ENCODE data around the gene SLC2A3.
"Not testable (repeated sequence)": the region's sequence is repeated elsewhere in the genome, so short reads cannot be mapped to it uniquely, and the experiment has no call there.

The SLC2A3 gene

GRCh38 chr12:7953912-7954311 lies 17.9 kb upstream of the SLC2A3 start:
- DNase-seq (ENCODE audit: low read depth in 2 of 2, low spot score in 1 of 2) = not testable (repeated sequence)

- no peak for DNase-seq (ENCODE audit: low read depth in 2 of 2, low spot score in 1 of 2)
Observed at GRCh38 chr12:7951671-7952070, 15.7 kb upstream of the SLC2A3 start.

- not testable (repeated sequence) for DNase-seq (ENCODE audit: low read depth in 2 of 2, low spot score in 1 of 2)
Observed at GRCh38 chr12:7950230-7950943, 14.4 kb upstream of the SLC2A3 start.

- DNase-seq (ENCODE audit: low read depth in 2 of 2, low spot score in 1 of 2) = no peak
Observed at GRCh38 chr12:7948589-7949260, 12.7 kb upstream of the SLC2A3 start.

- DNase-seq (ENCODE audit: low read depth in 2 of 2, low spot score in 1 of 2) = no peak
Observed at GRCh38 chr12:7947011-7947410, 11.0 kb upstream of the SLC2A3 start.

- not testable (repeated sequence) for DNase-seq (ENCODE audit: low read depth in 2 of 2, low spot score in 1 of 2)
Observed at GRCh38 chr12:7944760-7945159, 8.8 kb upstream of the SLC2A3 start.

GRCh38 chr12:7940906-7941305 lies 4.9 kb upstream of the SLC2A3 start:
- no peak for DNase-seq (ENCODE audit: low read depth in 2 of 2, low spot score in 1 of 2)

- DNase-seq (ENCODE audit: low read depth in 2 of 2, low spot score in 1 of 2) = no peak
Observed at GRCh38 chr12:7937833-7938506, 2.0 kb upstream of the SLC2A3 start.

- no peak for DNase-seq (ENCODE audit: low read depth in 2 of 2, low spot score in 1 of 2)
Observed at GRCh38 chr12:7934889-7935492, 996 bp downstream of the SLC2A3 start.

GRCh38 chr12:7934091-7934888 lies 1.7 kb downstream of the SLC2A3 start:
- no peak for DNase-seq (ENCODE audit: low read depth in 2 of 2, low spot score in 1 of 2)

- DNase-seq (ENCODE audit: low read depth in 2 of 2, low spot score in 1 of 2) = peak in 1 of 2 donors; percentile 68
Observed at GRCh38 chr12:7933255-7933726, 2.7 kb downstream of the SLC2A3 start.

GRCh38 chr12:7932599-7933240 lies 3.3 kb downstream of the SLC2A3 start:
- DNase-seq (ENCODE audit: low read depth in 2 of 2, low spot score in 1 of 2) = not testable (repeated sequence)

GRCh38 chr12:7929083-7929792 lies 6.7 kb downstream of the SLC2A3 start:
- DNase-seq (ENCODE audit: low read depth in 2 of 2, low spot score in 1 of 2) = no peak

- DNase-seq (ENCODE audit: low read depth in 2 of 2, low spot score in 1 of 2) = no peak
Observed at GRCh38 chr12:7927470-7927869, 8.5 kb downstream of the SLC2A3 start.

- DNase-seq (ENCODE audit: low read depth in 2 of 2, low spot score in 1 of 2) = not testable (repeated sequence)
Observed at GRCh38 chr12:7926068-7926666, 9.8 kb downstream of the SLC2A3 start.

- DNase-seq (ENCODE audit: low read depth in 2 of 2, low spot score in 1 of 2) = no peak
Observed at GRCh38 chr12:7923241-7924236, 12.4 kb downstream of the SLC2A3 start.

GRCh38 chr12:7921181-7921580 lies 14.8 kb downstream of the SLC2A3 start:
- not testable (repeated sequence) for DNase-seq (ENCODE audit: low read depth in 2 of 2, low spot score in 1 of 2)

GRCh38 chr12:7918268-7918590 lies 17.8 kb downstream of the SLC2A3 start:
- DNase-seq (ENCODE audit: low read depth in 2 of 2, low spot score in 1 of 2) = not testable (repeated sequence)

All from stimulated activated CD8-positive, alpha-beta memory T cell treated with anti-CD3 and anti-CD28 coated beads, Interleukin-4, amount 100 ng/mL, for 1 hour (primary cell).